ENCODE data around the gene TTC28. TPM values are rescaled to one million over a fixed set of nuclear protein-coding genes. Genes with fewer than 3 reads are reported as not detected.

Gene TTC28
- total and polyA plus RNA-seq, 10 of the 15 experiments (the other 5 are each of a cell fraction or from before 2014, with no cell fraction given), result 0.15 to 8.4 (median 1.4) TPM

DNA sequence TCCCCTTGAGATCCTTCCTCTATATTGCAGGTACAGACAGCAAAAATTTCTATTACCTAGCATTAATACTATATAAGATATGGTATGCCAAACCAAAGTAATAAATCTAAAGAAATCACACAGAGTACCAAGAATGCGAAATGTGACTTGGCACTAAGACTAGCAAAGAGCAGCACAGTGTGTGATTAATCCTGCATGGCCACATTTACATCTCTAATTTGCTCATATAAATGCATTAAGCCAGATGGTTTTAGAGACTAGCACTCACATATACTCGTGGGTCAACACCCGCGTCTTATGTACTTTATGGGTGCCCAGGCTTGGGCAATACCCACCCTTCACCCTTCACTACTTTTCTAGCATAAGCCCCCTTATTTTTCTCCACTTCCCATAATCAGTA is 213.2 kb downstream of the TTC28 start:
- SMC1A ChIA-PET (ENCODE audit: uncharacterized antibody, unreplicated experiment), result no interaction called here
- FAIRE-seq, result no peak
- Histone ChIP-seq H3K9ac (ENCODE audit: control insufficient read depth, insufficient read depth, low read length) (no peak overlapping the region), H4K20me1 (ENCODE audit: control insufficient read depth, insufficient read depth) (no peaks in the 10 kb centered on the region), H3K36me3 (ENCODE audit: control insufficient read depth in 2 of 2, insufficient read depth in 2 of 2, low read length in 1 of 2) (no peaks in the 10 kb centered on the region), H3K27me3 (replicated peaks in 1 of 2; ENCODE audit: control insufficient read depth in 2 of 2, insufficient read depth in 2 of 2, low read length in 1 of 2) (no peaks in the 10 kb centered on the region), H3K4me2 (ENCODE audit: control insufficient read depth, insufficient read depth) (no peak overlapping the region), H2AFZ (ENCODE audit: control insufficient read depth, low read depth, low read length) (no peak overlapping the region), H3K9me3 (replicated peaks; ENCODE audit: control insufficient read depth, insufficient read depth, low read length) (no peaks in the 10 kb centered on the region; the same call in 2 of the 3 replicates), H3K79me2 (ENCODE audit: control insufficient read depth, insufficient read depth, low read length) (no peaks in the 10 kb centered on the region), H3K27ac (ENCODE audit: control insufficient read depth, insufficient read depth) (no peak overlapping the region), H3K4me1 (ENCODE audit: control insufficient read depth, insufficient read depth, low read length) (no peaks in the 10 kb centered on the region), H3K4me3 (no peak overlapping the region)
- intact Hi-C loops (cut with micrococcal nuclease; ENCODE audit: unreplicated experiment) (no loop called here), in situ Hi-C loops (cut with MboI) (no loop called here)
- POLR2A ChIA-PET, result no interaction called here
- BruUV-seq (replicated peaks), result no TSS peak
- RAD21 ChIA-PET (ENCODE audit: unreplicated experiment), result no interaction called here
- TF ChIP-seq MEF2A (IDR thresholded peaks at IDR 0.05; ENCODE audit: insufficient read depth, low read depth, low read length) (no peak), YY1 (IDR thresholded peaks at IDR 0.05; ENCODE audit: low read depth, low read length) (no peak), JUNB (IDR thresholded peaks at IDR 0.05) (no peak), TAF1 (IDR thresholded peaks at IDR 0.05; ENCODE audit: borderline replicate concordance, low read depth, low read length) (no peak), MTA2 (IDR thresholded peaks at IDR 0.05; ENCODE audit: low read depth) (no peak), YBX1 (IDR thresholded peaks at IDR 0.05) (no peak), NFYA (IDR thresholded peaks at IDR 0.05; ENCODE audit: borderline replicate concordance, low read depth, low read length) (no peak), RELA (IDR thresholded peaks at IDR 0.05; ENCODE audit: borderline replicate concordance, partially characterized antibody) (no peak), BRCA1 (IDR thresholded peaks at IDR 0.05; ENCODE audit: low read depth, low read length) (no peak)
- TF ChIP-seq, protein P1, sequence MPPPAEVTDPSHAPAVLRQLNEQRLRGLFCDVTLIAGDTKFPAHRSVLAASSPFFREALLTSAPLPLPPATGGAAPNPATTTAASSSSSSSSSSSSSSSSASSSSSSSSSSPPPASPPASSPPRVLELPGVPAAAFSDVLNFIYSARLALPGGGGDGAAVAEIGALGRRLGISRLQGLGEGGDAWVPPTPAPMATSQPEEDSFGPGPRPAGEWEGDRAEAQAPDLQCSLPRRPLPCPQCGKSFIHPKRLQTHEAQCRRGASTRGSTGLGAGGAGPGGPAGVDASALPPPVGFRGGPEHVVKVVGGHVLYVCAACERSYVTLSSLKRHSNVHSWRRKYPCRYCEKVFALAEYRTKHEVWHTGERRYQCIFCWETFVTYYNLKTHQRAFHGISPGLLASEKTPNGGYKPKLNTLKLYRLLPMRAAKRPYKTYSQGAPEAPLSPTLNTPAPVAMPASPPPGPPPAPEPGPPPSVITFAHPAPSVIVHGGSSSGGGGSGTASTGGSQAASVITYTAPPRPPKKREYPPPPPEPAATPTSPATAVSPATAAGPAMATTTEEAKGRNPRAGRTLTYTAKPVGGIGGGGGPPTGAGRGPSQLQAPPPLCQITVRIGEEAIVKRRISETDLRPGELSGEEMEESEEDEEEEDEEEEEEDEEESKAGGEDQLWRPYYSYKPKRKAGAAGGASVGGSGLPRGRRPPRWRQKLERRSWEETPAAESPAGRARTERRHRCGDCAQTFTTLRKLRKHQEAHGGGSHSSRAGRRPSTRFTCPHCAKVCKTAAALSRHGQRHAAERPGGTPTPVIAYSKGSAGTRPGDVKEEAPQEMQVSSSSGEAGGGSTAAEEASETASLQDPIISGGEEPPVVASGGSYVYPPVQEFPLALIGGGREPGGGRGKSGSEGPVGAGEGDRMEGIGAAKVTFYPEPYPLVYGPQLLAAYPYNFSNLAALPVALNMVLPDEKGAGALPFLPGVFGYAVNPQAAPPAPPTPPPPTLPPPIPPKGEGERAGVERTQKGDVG (CRISPR knock-in tag; IDR thresholded peaks at IDR 0.05), result no peak
- TF ChIP-seq, protein P2, sequence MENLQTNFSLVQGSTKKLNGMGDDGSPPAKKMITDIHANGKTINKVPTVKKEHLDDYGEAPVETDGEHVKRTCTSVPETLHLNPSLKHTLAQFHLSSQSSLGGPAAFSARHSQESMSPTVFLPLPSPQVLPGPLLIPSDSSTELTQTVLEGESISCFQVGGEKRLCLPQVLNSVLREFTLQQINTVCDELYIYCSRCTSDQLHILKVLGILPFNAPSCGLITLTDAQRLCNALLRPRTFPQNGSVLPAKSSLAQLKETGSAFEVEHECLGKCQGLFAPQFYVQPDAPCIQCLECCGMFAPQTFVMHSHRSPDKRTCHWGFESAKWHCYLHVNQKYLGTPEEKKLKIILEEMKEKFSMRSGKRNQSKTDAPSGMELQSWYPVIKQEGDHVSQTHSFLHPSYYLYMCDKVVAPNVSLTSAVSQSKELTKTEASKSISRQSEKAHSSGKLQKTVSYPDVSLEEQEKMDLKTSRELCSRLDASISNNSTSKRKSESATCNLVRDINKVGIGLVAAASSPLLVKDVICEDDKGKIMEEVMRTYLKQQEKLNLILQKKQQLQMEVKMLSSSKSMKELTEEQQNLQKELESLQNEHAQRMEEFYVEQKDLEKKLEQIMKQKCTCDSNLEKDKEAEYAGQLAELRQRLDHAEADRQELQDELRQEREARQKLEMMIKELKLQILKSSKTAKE (IDR thresholded peaks at IDR 0.05; ENCODE audit: low read depth, poor library complexity, severe bottlenecking), result no peak
- TF ChIP-seq, protein P3, sequence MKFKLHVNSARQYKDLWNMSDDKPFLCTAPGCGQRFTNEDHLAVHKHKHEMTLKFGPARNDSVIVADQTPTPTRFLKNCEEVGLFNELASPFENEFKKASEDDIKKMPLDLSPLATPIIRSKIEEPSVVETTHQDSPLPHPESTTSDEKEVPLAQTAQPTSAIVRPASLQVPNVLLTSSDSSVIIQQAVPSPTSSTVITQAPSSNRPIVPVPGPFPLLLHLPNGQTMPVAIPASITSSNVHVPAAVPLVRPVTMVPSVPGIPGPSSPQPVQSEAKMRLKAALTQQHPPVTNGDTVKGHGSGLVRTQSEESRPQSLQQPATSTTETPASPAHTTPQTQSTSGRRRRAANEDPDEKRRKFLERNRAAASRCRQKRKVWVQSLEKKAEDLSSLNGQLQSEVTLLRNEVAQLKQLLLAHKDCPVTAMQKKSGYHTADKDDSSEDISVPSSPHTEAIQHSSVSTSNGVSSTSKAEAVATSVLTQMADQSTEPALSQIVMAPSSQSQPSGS (IDR thresholded peaks at IDR 0.05; ENCODE audit: low read length), result no peak
- TF ChIP-seq, protein P4, sequence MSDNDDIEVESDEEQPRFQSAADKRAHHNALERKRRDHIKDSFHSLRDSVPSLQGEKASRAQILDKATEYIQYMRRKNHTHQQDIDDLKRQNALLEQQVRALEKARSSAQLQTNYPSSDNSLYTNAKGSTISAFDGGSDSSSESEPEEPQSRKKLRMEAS (IDR thresholded peaks at IDR 0.05; ENCODE audit: low read depth, low read length), result no peak
- CTCF ChIA-PET, result no interaction called here
- 62% methylated on average over 4 of the region's 4 CpGs for WGBS (ENCODE audit: insufficient coverage, insufficient replicate concordance, low lambda C conversion rate, missing lambda C conversion rate)
- no peak for ATAC-seq
- no peak for DNase-seq (ENCODE audit: low read depth, low spot score)

Measured in GM12878 (cell line).